Endometrial microvascular endothelial cells (primary cell): Measurements from ENCODE around the gene B3GNT7. TPM values are rescaled to one million over a fixed set of nuclear protein-coding genes. Genes with fewer than 3 reads are reported as not detected.
"Not testable (repeated sequence)": the region's sequence is repeated elsewhere in the genome, so short reads cannot be mapped to it uniquely, and the experiment has no call there.

Experiments used
- in situ Hi-C: cut with HindIII; loops from 2 replicates; pipeline ENCODE4 v1.10.0; 2017; ENCODE audit warnings: low sequenced_read_pairs, low pct_unique_long_range_greater_than_20kb; ENCODE audit errors: inconsistent ontology term
- total RNA-seq: library from RNA; depleted of rRNA; stranded (reverse); fragments of >200 nt; gene quantifications from one replicate; pipeline ENCODE4 v1.2.3, GENCODE V29; 2015; ENCODE audit errors: inconsistent ontology term

Gene B3GNT7
- total RNA-seq, 1 donor from 2014 or later = not detected

- in situ Hi-C loops = loop anchor here (25.0 kb wide), 1 partner anchor 175 kb away; no protein-coding TSS in a partner anchor
Measured at GRCh38 chr2:231411831-231412617, 16.5 kb downstream of the B3GNT7 start.

- in situ Hi-C loops = loop anchor here (25.0 kb wide), 1 partner anchor 175 kb away; no protein-coding TSS in a partner anchor
Measured at GRCh38 chr2:231412618-231412963, 17.1 kb downstream of the B3GNT7 start.

- in situ Hi-C loops = loop anchor here (25.0 kb wide), 1 partner anchor 176 kb away; no protein-coding TSS in a partner anchor
Measured at GRCh38 chr2:231413456-231413855, 17.9 kb downstream of the B3GNT7 start.

- in situ Hi-C loops = loop anchor here (25.0 kb wide), 1 partner anchor 177 kb away; no protein-coding TSS in a partner anchor
Measured at GRCh38 chr2:231413921-231414476, 18.5 kb downstream of the B3GNT7 start.

- in situ Hi-C loops = loop anchor here (25.0 kb wide), 1 partner anchor 178 kb away; no protein-coding TSS in a partner anchor
Measured at GRCh38 chr2:231415029-231415428, 19.5 kb downstream of the B3GNT7 start.

GRCh38 chr2:231418820-231419640 lies 23.5 kb downstream of the B3GNT7 start:
- in situ Hi-C loops = loop anchor here (25.0 kb wide), 1 partner anchor 182 kb away; no protein-coding TSS in a partner anchor

GRCh38 chr2:231421051-231421580 lies 25.6 kb downstream of the B3GNT7 start:
- in situ Hi-C loops = loop anchor here (25.0 kb wide), 1 partner anchor 184 kb away; no protein-coding TSS in a partner anchor

GRCh38 chr2:231422056-231422455 lies 26.5 kb downstream of the B3GNT7 start:
- in situ Hi-C loops = loop anchor here (25.0 kb wide), 1 partner anchor 185 kb away; no protein-coding TSS in a partner anchor

- in situ Hi-C loops = loop anchor here (25.0 kb wide), 1 partner anchor 186 kb away; no protein-coding TSS in a partner anchor
Measured at GRCh38 chr2:231423176-231423575, 27.7 kb downstream of the B3GNT7 start.

- in situ Hi-C loops = no loop called here
Measured at GRCh38 chr2:231425291-231425810, 29.8 kb downstream of the B3GNT7 start.

GRCh38 chr2:231425811-231426703 lies 30.5 kb downstream of the B3GNT7 start:
- in situ Hi-C loops = no loop called here

GRCh38 chr2:231427116-231427515 lies 31.6 kb downstream of the B3GNT7 start:
- in situ Hi-C loops = no loop called here

- in situ Hi-C loops = no loop called here
Measured at GRCh38 chr2:231429152-231429551, 33.6 kb downstream of the B3GNT7 start.

- in situ Hi-C loops = no loop called here
Measured at GRCh38 chr2:231429901-231430300, 34.4 kb downstream of the B3GNT7 start.

- in situ Hi-C loops = not testable (repeated sequence)
Measured at GRCh38 chr2:231430437-231430836, 34.9 kb downstream of the B3GNT7 start.

GRCh38 chr2:231431606-231432005 lies 36.1 kb downstream of the B3GNT7 start:
- in situ Hi-C loops = no loop called here

- in situ Hi-C loops = no loop called here
Measured at GRCh38 chr2:231433990-231434389, 38.5 kb downstream of the B3GNT7 start.

GRCh38 chr2:231436957-231437356 lies 41.4 kb downstream of the B3GNT7 start:
- in situ Hi-C loops = no loop called here
